ENCODE data around the gene SIPA1L3.
A peak's percentile ranks its signal among the peaks of the same experiment; 100 is the strongest.

Gene SIPA1L3

DNA sequence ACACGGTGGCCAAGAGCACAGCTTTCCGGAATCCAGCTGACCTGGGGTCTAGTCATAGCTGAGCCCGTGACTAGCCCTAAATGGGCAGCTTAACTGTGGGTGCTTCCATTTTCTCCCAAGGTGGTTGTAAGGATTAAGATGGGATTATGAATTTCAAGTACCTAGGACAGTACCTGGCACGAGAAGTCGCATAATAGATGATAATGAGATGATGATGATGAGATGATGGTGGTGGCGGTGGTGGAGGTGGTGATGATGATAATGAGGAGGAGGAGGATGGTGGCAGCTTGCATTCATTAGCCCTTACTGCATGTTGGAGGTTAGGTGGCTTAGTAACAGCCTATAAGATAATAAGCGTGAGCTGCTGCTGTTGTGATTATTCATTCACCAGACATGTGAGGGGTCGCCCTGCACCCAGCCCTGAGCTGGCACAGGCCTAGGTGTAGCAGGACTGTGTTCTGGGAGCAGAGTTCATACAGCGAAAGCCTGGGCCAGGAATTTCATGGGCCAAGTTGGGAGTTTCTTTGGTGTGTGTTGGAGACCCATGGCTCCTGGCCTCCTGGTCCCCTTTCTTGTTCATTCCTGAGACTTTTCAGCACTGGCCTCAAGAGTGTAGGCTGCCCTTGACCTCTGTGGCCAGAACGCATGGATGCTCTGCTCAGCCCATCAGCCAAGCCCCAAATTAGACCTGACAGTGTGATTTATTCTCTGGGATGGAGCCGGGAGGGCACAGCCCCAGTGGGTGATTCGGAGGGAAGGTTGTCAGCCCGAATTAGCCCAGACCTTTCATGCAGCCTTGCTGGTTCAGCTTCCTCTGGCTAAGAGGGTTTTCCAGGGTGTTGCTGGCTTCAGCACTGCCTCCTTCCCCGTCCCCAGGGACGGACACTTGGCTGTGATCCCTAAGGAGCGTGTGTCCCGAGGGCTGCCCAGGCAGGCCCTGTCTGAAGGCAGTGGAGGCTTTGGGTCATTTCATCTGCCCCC lies 128.8 kb downstream of the SIPA1L3 start:
- CTCF ChIA-PET: interaction anchor here (0.6 to 2.0 kb wide), 5 partner anchors 13 to 133 kb away, joined by 3 to 10 read pairs (median 3); no protein-coding TSS in a partner anchor
- H3K4me1 ChIP-seq (ENCODE audit: control insufficient read depth, insufficient read depth, low read length): 0 out of 2 replicates have a peak, but pooled peaks cover 2% of the 10 kb centered on the region
- POLR2A ChIA-PET: no interaction called here
- TF ChIP-seq ZNF274 (IDR thresholded peaks at IDR 0.05; ENCODE audit: low read length): no peak
- 0 out of 2 replicates have a peak, but pooled peaks have one; percentile 20 for TF ChIP-seq ZNF274 (tag by site-specific recombination; IDR thresholded peaks at IDR 0.05; ENCODE audit: borderline replicate concordance)
- no peak for TF ChIP-seq ZNF133 (tag by site-specific recombination; IDR thresholded peaks at IDR 0.05)
- TF ChIP-seq MZF1 (tag by site-specific recombination; IDR thresholded peaks at IDR 0.05; ENCODE audit: borderline replicate concordance): no peak
- no peak for TF ChIP-seq ZNF146 (tag by site-specific recombination; IDR thresholded peaks at IDR 0.05)
- no peak for TF ChIP-seq ZNF248 (tag by site-specific recombination; IDR thresholded peaks at IDR 0.05)
- no peak for TF ChIP-seq ZNF596 (tag by site-specific recombination; IDR thresholded peaks at IDR 0.05)
- no peak for TF ChIP-seq WT1 (tag by site-specific recombination; IDR thresholded peaks at IDR 0.05)
- TF ChIP-seq ZNF677 (tag by site-specific recombination; IDR thresholded peaks at IDR 0.05): no peak
- TF ChIP-seq ZNF19 (tag by site-specific recombination; IDR thresholded peaks at IDR 0.05; ENCODE audit: low read depth): no peak
- TF ChIP-seq ZBTB17 (tag by site-specific recombination; IDR thresholded peaks at IDR 0.05): no peak
- TF ChIP-seq ZBTB8A (tag by site-specific recombination; IDR thresholded peaks at IDR 0.05): 0 out of 2 replicates have a peak, but pooled peaks have one; percentile 46
- TF ChIP-seq ZNF10 (tag by site-specific recombination; IDR thresholded peaks at IDR 0.05): no peak
- no peak for TF ChIP-seq ZNF366 (tag by site-specific recombination; conservative IDR thresholded peaks at IDR 0.05)
- TF ChIP-seq, protein P1, sequence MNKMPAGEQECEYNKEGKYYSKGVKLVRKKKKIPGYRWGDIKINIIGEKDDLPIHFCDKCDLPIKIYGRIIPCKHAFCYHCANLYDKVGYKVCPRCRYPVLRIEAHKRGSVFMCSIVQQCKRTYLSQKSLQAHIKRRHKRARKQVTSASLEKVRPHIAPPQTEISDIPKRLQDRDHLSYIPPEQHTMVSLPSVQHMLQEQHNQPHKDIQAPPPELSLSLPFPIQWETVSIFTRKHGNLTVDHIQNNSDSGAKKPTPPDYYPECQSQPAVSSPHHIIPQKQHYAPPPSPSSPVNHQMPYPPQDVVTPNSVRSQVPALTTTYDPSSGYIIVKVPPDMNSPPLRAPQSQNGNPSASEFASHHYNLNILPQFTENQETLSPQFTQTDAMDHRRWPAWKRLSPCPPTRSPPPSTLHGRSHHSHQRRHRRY (tag by site-specific recombination; IDR thresholded peaks at IDR 0.05): no peak
- TF ChIP-seq ZNF292 (tag by site-specific recombination; IDR thresholded peaks at IDR 0.05; ENCODE audit: borderline replicate concordance, low read depth): no peak
- TF ChIP-seq ZBTB21 (tag by site-specific recombination; IDR thresholded peaks at IDR 0.05): no peak
- TF ChIP-seq, protein P2, sequence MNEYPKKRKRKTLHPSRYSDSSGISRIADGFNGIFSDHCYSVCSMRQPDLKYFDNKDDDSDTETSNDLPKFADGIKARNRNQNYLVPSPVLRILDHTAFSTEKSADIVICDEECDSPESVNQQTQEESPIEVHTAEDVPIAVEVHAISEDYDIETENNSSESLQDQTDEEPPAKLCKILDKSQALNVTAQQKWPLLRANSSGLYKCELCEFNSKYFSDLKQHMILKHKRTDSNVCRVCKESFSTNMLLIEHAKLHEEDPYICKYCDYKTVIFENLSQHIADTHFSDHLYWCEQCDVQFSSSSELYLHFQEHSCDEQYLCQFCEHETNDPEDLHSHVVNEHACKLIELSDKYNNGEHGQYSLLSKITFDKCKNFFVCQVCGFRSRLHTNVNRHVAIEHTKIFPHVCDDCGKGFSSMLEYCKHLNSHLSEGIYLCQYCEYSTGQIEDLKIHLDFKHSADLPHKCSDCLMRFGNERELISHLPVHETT (tag by site-specific recombination; IDR thresholded peaks at IDR 0.05): no peak
- TF ChIP-seq HOXA7 (CRISPR knock-in tag; IDR thresholded peaks at IDR 0.05; ENCODE audit: borderline replicate concordance): no peak
- TF ChIP-seq, protein P3, sequence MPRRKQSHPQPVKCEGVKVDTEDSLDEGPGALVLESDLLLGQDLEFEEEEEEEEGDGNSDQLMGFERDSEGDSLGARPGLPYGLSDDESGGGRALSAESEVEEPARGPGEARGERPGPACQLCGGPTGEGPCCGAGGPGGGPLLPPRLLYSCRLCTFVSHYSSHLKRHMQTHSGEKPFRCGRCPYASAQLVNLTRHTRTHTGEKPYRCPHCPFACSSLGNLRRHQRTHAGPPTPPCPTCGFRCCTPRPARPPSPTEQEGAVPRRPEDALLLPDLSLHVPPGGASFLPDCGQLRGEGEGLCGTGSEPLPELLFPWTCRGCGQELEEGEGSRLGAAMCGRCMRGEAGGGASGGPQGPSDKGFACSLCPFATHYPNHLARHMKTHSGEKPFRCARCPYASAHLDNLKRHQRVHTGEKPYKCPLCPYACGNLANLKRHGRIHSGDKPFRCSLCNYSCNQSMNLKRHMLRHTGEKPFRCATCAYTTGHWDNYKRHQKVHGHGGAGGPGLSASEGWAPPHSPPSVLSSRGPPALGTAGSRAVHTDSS (tag by site-specific recombination; IDR thresholded peaks at IDR 0.05): peak; percentile 39; the same call in 1 of the 2 replicates
- no peak for TF ChIP-seq RBAK (tag by site-specific recombination; IDR thresholded peaks at IDR 0.05)
- TF ChIP-seq ZNF626 (tag by site-specific recombination; IDR thresholded peaks at IDR 0.05): no peak
- no peak for TF ChIP-seq KLF9 (tag by site-specific recombination; IDR thresholded peaks at IDR 0.05; ENCODE audit: low read depth)
- no peak for TF ChIP-seq YY1 (tag by site-specific recombination; IDR thresholded peaks at IDR 0.05)
- TF ChIP-seq ZNF76 (tag by site-specific recombination; IDR thresholded peaks at IDR 0.05; ENCODE audit: borderline replicate concordance, low read depth): no peak
- TF ChIP-seq ZNF16 (tag by site-specific recombination; IDR thresholded peaks at IDR 0.05; ENCODE audit: low read depth): no peak
- TF ChIP-seq, protein P4, sequence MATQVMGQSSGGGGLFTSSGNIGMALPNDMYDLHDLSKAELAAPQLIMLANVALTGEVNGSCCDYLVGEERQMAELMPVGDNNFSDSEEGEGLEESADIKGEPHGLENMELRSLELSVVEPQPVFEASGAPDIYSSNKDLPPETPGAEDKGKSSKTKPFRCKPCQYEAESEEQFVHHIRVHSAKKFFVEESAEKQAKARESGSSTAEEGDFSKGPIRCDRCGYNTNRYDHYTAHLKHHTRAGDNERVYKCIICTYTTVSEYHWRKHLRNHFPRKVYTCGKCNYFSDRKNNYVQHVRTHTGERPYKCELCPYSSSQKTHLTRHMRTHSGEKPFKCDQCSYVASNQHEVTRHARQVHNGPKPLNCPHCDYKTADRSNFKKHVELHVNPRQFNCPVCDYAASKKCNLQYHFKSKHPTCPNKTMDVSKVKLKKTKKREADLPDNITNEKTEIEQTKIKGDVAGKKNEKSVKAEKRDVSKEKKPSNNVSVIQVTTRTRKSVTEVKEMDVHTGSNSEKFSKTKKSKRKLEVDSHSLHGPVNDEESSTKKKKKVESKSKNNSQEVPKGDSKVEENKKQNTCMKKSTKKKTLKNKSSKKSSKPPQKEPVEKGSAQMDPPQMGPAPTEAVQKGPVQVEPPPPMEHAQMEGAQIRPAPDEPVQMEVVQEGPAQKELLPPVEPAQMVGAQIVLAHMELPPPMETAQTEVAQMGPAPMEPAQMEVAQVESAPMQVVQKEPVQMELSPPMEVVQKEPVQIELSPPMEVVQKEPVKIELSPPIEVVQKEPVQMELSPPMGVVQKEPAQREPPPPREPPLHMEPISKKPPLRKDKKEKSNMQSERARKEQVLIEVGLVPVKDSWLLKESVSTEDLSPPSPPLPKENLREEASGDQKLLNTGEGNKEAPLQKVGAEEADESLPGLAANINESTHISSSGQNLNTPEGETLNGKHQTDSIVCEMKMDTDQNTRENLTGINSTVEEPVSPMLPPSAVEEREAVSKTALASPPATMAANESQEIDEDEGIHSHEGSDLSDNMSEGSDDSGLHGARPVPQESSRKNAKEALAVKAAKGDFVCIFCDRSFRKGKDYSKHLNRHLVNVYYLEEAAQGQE (tag by site-specific recombination; IDR thresholded peaks at IDR 0.05): peak; percentile 90
- no peak for TF ChIP-seq ZNF175 (tag by site-specific recombination; IDR thresholded peaks at IDR 0.05)
- TF ChIP-seq ZFP3 (tag by site-specific recombination; IDR thresholded peaks at IDR 0.05; ENCODE audit: low read depth): no peak
- TF ChIP-seq ZNF132 (tag by site-specific recombination; IDR thresholded peaks at IDR 0.05; ENCODE audit: borderline replicate concordance): no peak
- TF ChIP-seq ZNF157 (tag by site-specific recombination; IDR thresholded peaks at IDR 0.05): no peak

More for the DNA sequence above, 128.8 kb downstream of the SIPA1L3 start:
- Histone ChIP-seq H3K4me3 (ENCODE audit: low read depth, low read length) (no peak overlapping the region), H3K27ac (ENCODE audit: extremely low read depth, low read depth, low read length) (no peak overlapping the region), H3K36me3 (ENCODE audit: control insufficient read depth in 2 of 2, insufficient read depth in 1 of 2, low read length in 2 of 2) (peaks cover 0 to 8% of the 10 kb centered on the region in 2 experiments; a peak in 2 of 3 replicates), H3K9me3 (ENCODE audit: control insufficient read depth, insufficient read depth, low read depth, low read length) (no peaks in the 10 kb centered on the region; the same call in 1 of the 2 replicates)
